WTC11 (cell line): Measurements from ENCODE around the gene BRME1. TPM values are rescaled to one million over a fixed set of nuclear protein-coding genes. Genes with fewer than 3 reads are reported as not detected.

ENCODE experiments used
- ATAC-seq: fragments of 200-7000 bp; cut with Tn5 transposase; 2 replicates; pipeline ENCODE4 v1.10.0; 2021; ENCODE audit warnings: mild to moderate bottlenecking, moderate library complexity
- CTCF ChIA-PET: fragments of 300-600 bp; sonication (Branson Sonifier 250); formaldehyde crosslinking; loops from one replicate; lab custom pipeline; 2021; ENCODE audit warnings: antibody characterized with exemption; lab: Charles Lee
- POLR2A ChIA-PET: fragments of 350-600 bp; sonication (Branson Sonifier 250); formaldehyde crosslinking; loops from one replicate; lab custom pipeline; 2021; ENCODE audit warnings: antibody characterized with exemption; lab: Charles Lee
- DNase-seq: peaks from one replicate; pipeline ENCODE4 v3.0.0; 2021; ENCODE audit warnings: low spot score
- H3K27ac Mint-ChIP-seq: 2 replicates; pipeline ENCODE4 v1.8.0; 2021; ENCODE audit warnings: mixed read lengths
- H3K27me3 Mint-ChIP-seq: 2 replicates; pipeline ENCODE4 v1.8.0; 2021; ENCODE audit warnings: low read depth, mild to moderate bottlenecking, moderate library complexity, mixed read lengths
- H3K36me3 Mint-ChIP-seq: 2 replicates; pipeline ENCODE4 v1.8.0; 2021; ENCODE audit warnings: mixed read lengths
- H3K4me1 Mint-ChIP-seq: 2 replicates; pipeline ENCODE4 v1.8.0; 2022; ENCODE audit warnings: mixed read lengths
- H3K4me3 Mint-ChIP-seq: 2 replicates; pipeline ENCODE4 v1.8.0; 2021; ENCODE audit warnings: mild to moderate bottlenecking, moderate library complexity, mixed read lengths
- H3K9me3 Mint-ChIP-seq: 2 replicates; pipeline ENCODE4 v1.8.0; 2021; ENCODE audit warnings: mixed read lengths
- ATF2 ChIP-seq: sonication (generic); formaldehyde crosslinking; IDR thresholded peaks from 2 replicates; pipeline ENCODE4 v1.8.1; 2022; ENCODE audit warnings: low read depth, missing genetic modification reagents, borderline replicate concordance
- ATF6 ChIP-seq: sonication (generic); formaldehyde crosslinking; IDR thresholded peaks from 2 replicates; pipeline ENCODE4 v1.8.1; 2023; ENCODE audit warnings: mild to moderate bottlenecking, missing genetic modification reagents
- CDX4 ChIP-seq: fragments of 250-450 bp; sonication (Bioruptor Pico); IDR thresholded peaks from 2 replicates; pipeline ENCODE4 v1.9.0; 2021; ENCODE audit warnings: moderate library complexity, mild to moderate bottlenecking, inconsistent platforms, borderline replicate concordance
- CREM ChIP-seq: sonication (generic); formaldehyde crosslinking; IDR thresholded peaks from 2 replicates; pipeline ENCODE4 v1.8.1; 2022; ENCODE audit warnings: mild to moderate bottlenecking, missing genetic modification reagents, moderate library complexity
- E2F4 ChIP-seq: sonication (generic); formaldehyde crosslinking; IDR thresholded peaks from 2 replicates; pipeline ENCODE4 v1.8.1; 2022; ENCODE audit warnings: low read depth, mild to moderate bottlenecking, moderate library complexity, missing genetic modification reagents, borderline replicate concordance
- EMX1 ChIP-seq: fragments of 250-450 bp; sonication (Bioruptor Pico); IDR thresholded peaks from 2 replicates; pipeline ENCODE4 v1.8.0; 2021; ENCODE audit warnings: mild to moderate bottlenecking
- ETV6 ChIP-seq: sonication (generic); formaldehyde crosslinking; IDR thresholded peaks from 2 replicates; pipeline ENCODE4 v1.8.1; 2022; ENCODE audit warnings: mild to moderate bottlenecking, missing genetic modification reagents
- FOXJ3 ChIP-seq: sonication (generic); formaldehyde crosslinking; IDR thresholded peaks from 2 replicates; pipeline ENCODE4 v1.9.0; 2021; ENCODE audit warnings: missing genetic modification reagents, mild to moderate bottlenecking, borderline replicate concordance
- IRF2 ChIP-seq: sonication (generic); formaldehyde crosslinking; IDR thresholded peaks from 2 replicates; pipeline ENCODE4 v1.8.0; 2022; ENCODE audit warnings: low read depth, missing genetic modification reagents, borderline replicate concordance
- MAX ChIP-seq: sonication (generic); formaldehyde crosslinking; IDR thresholded peaks from 2 replicates; pipeline ENCODE4 v1.8.0; 2022; ENCODE audit warnings: mild to moderate bottlenecking, missing genetic modification reagents
- STAT6 ChIP-seq: sonication (generic); formaldehyde crosslinking; conservative IDR thresholded peaks from 2 replicates; pipeline ENCODE4 v1.8.1; 2023; ENCODE audit warnings: mild to moderate bottlenecking, low read depth, missing genetic modification reagents, moderate library complexity
- TCF7 ChIP-seq: sonication (generic); formaldehyde crosslinking; IDR thresholded peaks from 2 replicates; pipeline ENCODE4 v1.8.0; 2022; ENCODE audit warnings: mild to moderate bottlenecking, low read depth, missing genetic modification reagents, moderate library complexity
- ZBTB21 ChIP-seq: sonication (generic); formaldehyde crosslinking; IDR thresholded peaks from 2 replicates; pipeline ENCODE4 v1.8.1; 2023; ENCODE audit warnings: mild to moderate bottlenecking, missing genetic modification reagents, borderline replicate concordance
- ZMAT4 ChIP-seq: fragments of 250-450 bp; sonication (Bioruptor Pico); IDR thresholded peaks from 2 replicates; pipeline ENCODE4 v1.9.0; 2021; ENCODE audit warnings: mild to moderate bottlenecking
- ZNF121 ChIP-seq: sonication (generic); formaldehyde crosslinking; IDR thresholded peaks from 2 replicates; pipeline ENCODE4 v1.8.0; 2023; ENCODE audit warnings: missing genetic modification reagents
- ZNF232 ChIP-seq: sonication (generic); formaldehyde crosslinking; IDR thresholded peaks from 2 replicates; pipeline ENCODE4 v1.8.0; 2022; ENCODE audit warnings: mild to moderate bottlenecking, missing genetic modification reagents
- ZNF317 ChIP-seq: sonication (generic); formaldehyde crosslinking; IDR thresholded peaks from 2 replicates; pipeline ENCODE4 v1.8.1; 2023; ENCODE audit warnings: low read depth, mild to moderate bottlenecking, moderate library complexity, missing genetic modification reagents, borderline replicate concordance
- total RNA-seq: library from RNA; stranded (reverse); gene quantifications from 3 replicates; pipeline ENCODE4 v1.2.3, GENCODE V29; 2021

Gene BRME1
- total RNA-seq, 1 experiment from 2014 or later = 5.0 TPM

GRCh38 chr19:13902993-13903555, 2.8 kb downstream of the BRME1 start:
- Mint-ChIP-seq H3K36me3 (no peaks in the 10 kb centered on the region), H3K27ac (no peak overlapping the region), H3K27me3 (peaks cover 20% of the 10 kb centered on the region), H3K4me1 (peaks cover 9% of the 10 kb centered on the region), H3K4me3 (no peak overlapping the region), H3K9me3 (no peaks in the 10 kb centered on the region)
- no peak; the same call in 1 of the 2 replicates for ATAC-seq
- CTCF ChIA-PET = interaction anchor here (0.6 to 2.2 kb wide), 14 partner anchors 9 to 569 kb away, joined by 3 to 12 read pairs (median 4); no protein-coding TSS in a partner anchor
- POLR2A ChIA-PET = no interaction called here
- TF ChIP-seq IRF2 (no peak), TCF7 (CRISPR knock-in tag) (no peak), ATF6 (CRISPR knock-in tag) (no peak), ZNF317 (CRISPR knock-in tag) (no peak), ZMAT4 (CRISPR knock-in tag) (no peak), CDX4 (CRISPR knock-in tag) (no peak)
- no peak for DNase-seq

- Mint-ChIP-seq H3K4me3 (no peak overlapping the region), H3K9me3 (no peaks in the 10 kb centered on the region), H3K27me3 (peaks cover 11% of the 10 kb centered on the region), H3K36me3 (no peaks in the 10 kb centered on the region), H3K27ac (no peak overlapping the region), H3K4me1 (no peaks in the 10 kb centered on the region)
- no peak for DNase-seq
- ATAC-seq = no peak
- TF ChIP-seq MAX = no peak
- no peak for TF ChIP-seq STAT6 (CRISPR knock-in tag)
- no peak for TF ChIP-seq E2F4 (CRISPR knock-in tag)
- TF ChIP-seq EMX1 (CRISPR knock-in tag) = no peak
- no peak for TF ChIP-seq CREM
- TF ChIP-seq FOXJ3 (CRISPR knock-in tag) = no peak
- TF ChIP-seq ZNF232 (CRISPR knock-in tag) = no peak
- no peak for TF ChIP-seq ATF2 (CRISPR knock-in tag)
- TF ChIP-seq ATF6 (CRISPR knock-in tag) = no peak
- no peak for TF ChIP-seq ZNF121 (CRISPR knock-in tag)
- TF ChIP-seq ZBTB21 (CRISPR knock-in tag) = no peak
- TF ChIP-seq ETV6 (CRISPR knock-in tag) = no peak
- CTCF ChIA-PET = interaction anchor here (0.6 to 1.0 kb wide), 2 partner anchors 157 to 159 kb away, joined by 3 to 5 read pairs; no protein-coding TSS in a partner anchor
- POLR2A ChIA-PET = no interaction called here
These were observed 5.9 kb downstream of the BRME1 start for GRCh38 chr19:13899912-13900584.
